Right atrium auricular region (tissue), 2 donors: ENCODE results near the gene COL1A1. TPM values are rescaled to one million over a fixed set of nuclear protein-coding genes. Genes with fewer than 3 reads are reported as not detected.
A peak's percentile ranks its signal among the peaks of the same experiment; 100 is the strongest.

Experiments
- DNase-seq: peaks from one replicate; pipeline ENCODE4 v3.0.0-alpha.2; 2019; ENCODE audit warnings: low spot score
- H3K27ac ChIP-seq, 2 donors: fragments of 200-600 bp; sonication (generic); 1 replicate in 1 of 2; 2 replicates in 1 of 2; pipeline ENCODE4 v1.5.1; 2016 to 2019
- H3K27me3 ChIP-seq, 2 donors: fragments of 200-600 bp; sonication (generic); one replicate each; pipeline versions ENCODE4 v1.5.1 to v1.6.0; 2017 to 2019
- H3K36me3 ChIP-seq: fragments of 200-600 bp; sonication (generic); one replicate; pipeline ENCODE4 v1.5.1; 2016
- H3K4me1 ChIP-seq, 2 donors: fragments of 200-600 bp; sonication (generic); one replicate each; pipeline versions ENCODE4 v1.5.1 to v1.6.0; 2017 to 2019
- H3K4me3 ChIP-seq, 2 donors: fragments of 200-600 bp; sonication (generic); 1 replicate in 1 of 2; 2 replicates in 1 of 2; pipeline ENCODE4 v1.5.1; 2017 to 2019; ENCODE audit warnings: mild to moderate bottlenecking in 1 of 2, moderate library complexity in 1 of 2
- H3K9me3 ChIP-seq, 2 donors: fragments of 200-600 bp; sonication (generic); one replicate each; pipeline ENCODE4 v1.5.1; 2019
- CTCF ChIP-seq, 2 donors: fragments of 200-600 bp; sonication (generic); IDR thresholded peaks; one replicate each; pipeline ENCODE4 v1.5.1; 2019; ENCODE audit warnings: antibody characterized with exemption in 2 of 2
- total RNA-seq, 2 donors: library from RNA; depleted of rRNA; stranded (reverse); fragments of >200 nt; gene quantifications; one replicate each; pipeline ENCODE4 v1.1.0, GENCODE V29; 2016

Gene COL1A1
- total RNA-seq, 2 donors from 2014 or later = 19.8 to 180 TPM

- no peak overlapping the region for H3K27ac ChIP-seq
- no peak overlapping the region for H3K4me3 ChIP-seq
- no peak for TF ChIP-seq CTCF (IDR thresholded peaks at IDR 0.05)
- no peak for DNase-seq
- H3K36me3 ChIP-seq = peaks cover 3% of the 10 kb centered on the region
- H3K27me3 ChIP-seq = no peaks in the 10 kb centered on the region
- peaks cover 0 to 21% of the 10 kb centered on the region in 2 donors for H3K4me1 ChIP-seq
- H3K9me3 ChIP-seq = no peaks in the 10 kb centered on the region
Observed at GRCh38 chr17:50181591-50182560, 19.6 kb downstream of the COL1A1 start.

- no peak for TF ChIP-seq CTCF (IDR thresholded peaks at IDR 0.05)
- DNase-seq = no peak
- Histone ChIP-seq H3K36me3 (peaks cover 3% of the 10 kb centered on the region), H3K9me3 (no peaks in the 10 kb centered on the region), H3K4me1 (peaks cover 0 to 28% of the 10 kb centered on the region in 2 donors), H3K27ac (no peak overlapping the region), H3K4me3 (no peak overlapping the region), H3K27me3 (no peaks in the 10 kb centered on the region)
Observed at GRCh38 chr17:50181144-50181543, 20.3 kb downstream of the COL1A1 start.

- no peak for TF ChIP-seq CTCF (IDR thresholded peaks at IDR 0.05)
- Histone ChIP-seq H3K27me3 (no peaks in the 10 kb centered on the region), H3K4me3 (no peak overlapping the region), H3K9me3 (no peaks in the 10 kb centered on the region), H3K36me3 (peaks cover 3% of the 10 kb centered on the region), H3K27ac (no peak overlapping the region), H3K4me1 (peaks cover 0 to 33% of the 10 kb centered on the region in 2 donors)
- no peak for DNase-seq
Observed at GRCh38 chr17:50180620-50181019, 20.8 kb downstream of the COL1A1 start.

- no peak for TF ChIP-seq CTCF (IDR thresholded peaks at IDR 0.05)
- Histone ChIP-seq H3K9me3 (no peaks in the 10 kb centered on the region), H3K4me3 (no peak overlapping the region), H3K4me1 (peaks cover 0 to 33% of the 10 kb centered on the region in 2 donors), H3K36me3 (no peaks in the 10 kb centered on the region), H3K27me3 (no peaks in the 10 kb centered on the region), H3K27ac (no peak overlapping the region)
- DNase-seq = no peak
Observed at GRCh38 chr17:50180111-50180510, 21.3 kb downstream of the COL1A1 start.

GRCh38 chr17:50177983-50178834 is 23.2 kb downstream of the COL1A1 start:
- Histone ChIP-seq H3K4me1 (peaks cover 0 to 45% of the 10 kb centered on the region in 2 donors), H3K4me3 (peak overlapping the region in 1 of 2 donors; percentile 17)
- peak; percentile 32 to 66 for TF ChIP-seq CTCF (IDR thresholded peaks at IDR 0.05)

More at GRCh38 chr17:50177983-50178834, 23.2 kb downstream of the COL1A1 start:
- H3K36me3 ChIP-seq = no peaks in the 10 kb centered on the region
- no peaks in the 10 kb centered on the region for H3K9me3 ChIP-seq
- H3K27me3 ChIP-seq = no peaks in the 10 kb centered on the region
- H3K27ac ChIP-seq = peak overlapping the region; percentile 84 to 88
- DNase-seq = peak; percentile 91
